ENCODE results near the gene SNORC. TPM values are rescaled to one million over a fixed set of nuclear protein-coding genes. Genes with fewer than 3 reads are reported as not detected.

Gene SNORC
- total and polyA plus RNA-seq, 2 of the 13 experiments (the other 11 are each of a cell fraction or from before 2014, with no cell fraction given): 59.1 to 86.1 TPM

GRCh38 chr2:232870766-232871371, 805 bp downstream of the SNORC start:
- Histone ChIP-seq H3K4me3 (replicated peaks in 1 of 3; ENCODE audit: insufficient read depth in 1 of 3, low read depth in 2 of 3, low read length in 3 of 3) (peak overlapping the region; percentile 51 to 72 (median 57)), H3K9ac (ENCODE audit: insufficient read depth, low read depth, low read length) (peak overlapping the region; percentile 92), H3K4me2 (ENCODE audit: low read depth, low read length) (peak overlapping the region; percentile 79), H2AFZ (ENCODE audit: low read length) (no peak overlapping the region), H3K79me2 (ENCODE audit: insufficient read depth, low read length) (peaks cover 54% of the 10 kb centered on the region), H3K9me3 (ENCODE audit: low read length) (no peaks in the 10 kb centered on the region), H3K27me3 (ENCODE audit: control insufficient read depth in 1 of 2, insufficient read depth in 2 of 2, low read length in 2 of 2) (no peaks in the 10 kb centered on the region), H3K4me1 (ENCODE audit: insufficient read depth, low read length) (peaks cover 75% of the 10 kb centered on the region), H3K27ac (ENCODE audit: extremely low read length, insufficient read depth, low read length) (peak overlapping the region; percentile 94), H4K20me1 (ENCODE audit: insufficient read depth, low read length) (no peaks in the 10 kb centered on the region), H3K36me3 (replicated peaks in 1 of 2; ENCODE audit: control insufficient read depth in 1 of 2, insufficient read depth in 2 of 2, low read length in 2 of 2) (peaks cover 0 to 5% of the 10 kb centered on the region in 2 experiments; a peak in 2 of 5 replicates)
- intact Hi-C loops (cut with micrococcal nuclease; ENCODE audit: unreplicated experiment) (no loop called here), in situ Hi-C loops (cut with HindIII; ENCODE audit: extremely low pct_ligation_motif_present, low pct_unique_long_range_greater_than_20kb) (no loop called here)
- ATAC-seq (peak; percentile 4), DNase-seq (ENCODE audit: low spot score) (no peak), FAIRE-seq (no peak)
- POLR2A ChIA-PET: interaction anchor here (1.3 to 8.6 kb wide), 3 partner anchors 13 to 190 kb away, joined by 3 to 297 read pairs (median 4); partner anchors contain the start of genes INPP5D and NGEF
- WGBS (ENCODE audit: low lambda C conversion rate): 65% methylated on average over 13 of the region's 17 CpGs
- CTCF ChIA-PET (ENCODE audit: low intra/inter-chr PET ratio, low total read pairs): interaction anchor here (2.8 kb wide), 1 partner anchor 18 kb away, joined by 9 read pairs; no protein-coding TSS in a partner anchor
- BruUV-seq (replicated peaks): no TSS peak
- TF ChIP-seq PRDM4 (CRISPR knock-in tag; IDR thresholded peaks at IDR 0.05; ENCODE audit: borderline replicate concordance) (no peak), HNF4G (IDR thresholded peaks at IDR 0.05; ENCODE audit: borderline replicate concordance, low read depth, low read length) (peak; percentile 62; the same call in 1 of the 2 replicates), HNF4G (CRISPR knock-in tag; IDR thresholded peaks at IDR 0.05; ENCODE audit: borderline replicate concordance, low read depth) (no peak), FIP1L1 (IDR thresholded peaks at IDR 0.05; ENCODE audit: borderline replicate concordance, insufficient read depth, low read depth, low read length) (no peak), NCOR1 (IDR thresholded peaks at IDR 0.05; ENCODE audit: borderline replicate concordance, low read length) (0 out of 2 replicates have a peak, but pooled peaks have one; percentile 31), KLF13 (CRISPR knock-in tag; IDR thresholded peaks at IDR 0.05) (peak; percentile 13; the same call in 1 of the 2 replicates), KAT7 (CRISPR knock-in tag; IDR thresholded peaks at IDR 0.05; ENCODE audit: borderline replicate concordance) (0 out of 2 replicates have a peak, but pooled peaks have one; percentile 23), ZBTB10 (CRISPR knock-in tag; IDR thresholded peaks at IDR 0.05; ENCODE audit: borderline replicate concordance) (0 out of 2 replicates have a peak, but pooled peaks have one; percentile 56), HOXA3 (CRISPR knock-in tag; IDR thresholded peaks at IDR 0.05) (peak; percentile 41; the same call in 1 of the 2 replicates), ZNF768 (CRISPR knock-in tag; IDR thresholded peaks at IDR 0.05) (peak; percentile 79; the same call in 1 of the 2 replicates), MXD1 (CRISPR knock-in tag; IDR thresholded peaks at IDR 0.05) (peak; percentile 56; the same call in 1 of the 2 replicates), RARA (CRISPR knock-in tag; IDR thresholded peaks at IDR 0.05) (peak; percentile 20; the same call in 1 of the 2 replicates), RXRA (CRISPR knock-in tag; IDR thresholded peaks at IDR 0.05) (no peak), TCF12 (IDR thresholded peaks at IDR 0.05) (no peak), TCF12 (CRISPR knock-in tag; IDR thresholded peaks at IDR 0.05) (0 out of 2 replicates have a peak, but pooled peaks have one; percentile 35), SMAD1 (CRISPR knock-in tag; IDR thresholded peaks at IDR 0.05; ENCODE audit: borderline replicate concordance, low read depth) (no peak), ZFY (CRISPR knock-in tag; IDR thresholded peaks at IDR 0.05) (peak; percentile 32; the same call in 1 of the 2 replicates)
